ENCODE data around the gene ANKH. TPM values are rescaled to one million over a fixed set of nuclear protein-coding genes. Genes with fewer than 3 reads are reported as not detected.

The ANKH gene
- total and polyA plus RNA-seq, 2 of the 13 experiments (the other 11 are each of a cell fraction or from before 2014, with no cell fraction given) = 25.0 to 36.0 TPM

DNA sequence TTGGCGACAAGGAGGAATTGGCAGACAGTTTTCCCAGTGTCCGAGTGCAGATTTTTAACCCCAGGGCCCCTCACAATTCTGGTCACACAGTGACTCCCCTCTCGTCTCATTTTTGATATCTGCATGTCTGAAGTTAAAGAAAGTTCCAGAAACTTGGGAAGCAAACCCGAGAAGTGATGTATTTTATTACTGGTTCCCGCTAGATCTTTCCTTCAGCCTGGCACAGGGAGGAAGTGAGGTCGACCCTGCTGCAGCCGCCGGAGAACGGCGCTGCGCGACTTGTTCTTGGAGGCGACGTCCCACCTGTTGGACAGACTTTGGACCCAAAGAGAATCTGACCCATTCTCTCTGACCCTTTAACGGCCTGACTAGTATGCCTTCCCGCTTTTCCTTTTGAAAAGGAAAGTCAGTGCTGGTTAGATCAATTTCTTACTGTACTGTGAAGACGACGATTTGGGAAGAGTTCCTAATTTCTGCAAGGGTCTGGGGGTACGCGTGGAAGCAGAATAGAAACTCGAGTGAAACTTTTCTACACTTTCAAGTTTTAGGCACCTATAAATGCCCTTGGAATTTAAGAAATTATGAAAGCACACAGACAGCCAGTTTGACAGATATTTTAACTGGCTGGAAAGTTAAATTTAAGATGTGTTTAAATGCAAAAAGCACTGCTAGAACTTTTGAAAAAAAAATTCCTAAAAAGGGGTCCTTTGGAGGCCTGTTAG lies 206.3 kb downstream of the ANKH start (continued):
- TF ChIP-seq JARID2 (CRISPR knock-in tag; IDR thresholded peaks at IDR 0.05; ENCODE audit: insufficient replicate concordance) (no peak), ZNF567 (CRISPR knock-in tag; IDR thresholded peaks at IDR 0.05; ENCODE audit: borderline replicate concordance) (0 out of 2 replicates have a peak, but pooled peaks have one; percentile 73), ZFP90 (CRISPR knock-in tag; IDR thresholded peaks at IDR 0.05; ENCODE audit: borderline replicate concordance) (no peak), HNF4A (CRISPR knock-in tag; IDR thresholded peaks at IDR 0.05) (peak; percentile 94), RCOR2 (CRISPR knock-in tag; IDR thresholded peaks at IDR 0.05) (no peak), WIZ (CRISPR knock-in tag; IDR thresholded peaks at IDR 0.05) (no peak), RNF2 (conservative IDR thresholded peaks at IDR 0.05; ENCODE audit: low read depth) (no peak), RAD21 (CRISPR knock-in tag; IDR thresholded peaks at IDR 0.05) (no peak), ZNF17 (CRISPR knock-in tag; IDR thresholded peaks at IDR 0.05) (no peak), TSC22D2 (CRISPR knock-in tag; IDR thresholded peaks at IDR 0.05; ENCODE audit: borderline replicate concordance) (no peak), GMEB2 (CRISPR knock-in tag; IDR thresholded peaks at IDR 0.05; ENCODE audit: low read depth) (no peak), POGK (CRISPR knock-in tag; conservative IDR thresholded peaks at IDR 0.05) (no peak), ZNF264 (CRISPR knock-in tag; IDR thresholded peaks at IDR 0.05) (0 out of 2 replicates have a peak, but pooled peaks have one; percentile 22), U2AF2 (IDR thresholded peaks at IDR 0.05; ENCODE audit: low read depth, low read length) (no peak), EEA1 (CRISPR knock-in tag; IDR thresholded peaks at IDR 0.05; ENCODE audit: borderline replicate concordance) (no peak), STAG1 (CRISPR knock-in tag; IDR thresholded peaks at IDR 0.05) (no peak), BRF2 (CRISPR knock-in tag; IDR thresholded peaks at IDR 0.05) (no peak), CCAR2 (optimal IDR thresholded peaks at IDR 0.05; ENCODE audit: low read depth, low read length) (no peak), SOX13 (IDR thresholded peaks at IDR 0.05) (no peak), SOX13 (CRISPR knock-in tag; conservative IDR thresholded peaks at IDR 0.05 in 1 of 2, IDR thresholded peaks at IDR 0.05 in 1 of 2) (0 out of 4 replicates have a peak, but pooled peaks of 1 of the 2 experiments have one; percentile 23), PHF20 (CRISPR knock-in tag; IDR thresholded peaks at IDR 0.05) (no peak), JDP2 (CRISPR knock-in tag; IDR thresholded peaks at IDR 0.05; ENCODE audit: borderline replicate concordance) (no peak), AGO1 (IDR thresholded peaks at IDR 0.05; ENCODE audit: low read depth, low read length, poor library complexity, severe bottlenecking) (no peak), ATF7 (IDR thresholded peaks at IDR 0.05) (no peak), ATF7 (CRISPR knock-in tag; IDR thresholded peaks at IDR 0.05) (no peak)
- TF ChIP-seq, protein P1, sequence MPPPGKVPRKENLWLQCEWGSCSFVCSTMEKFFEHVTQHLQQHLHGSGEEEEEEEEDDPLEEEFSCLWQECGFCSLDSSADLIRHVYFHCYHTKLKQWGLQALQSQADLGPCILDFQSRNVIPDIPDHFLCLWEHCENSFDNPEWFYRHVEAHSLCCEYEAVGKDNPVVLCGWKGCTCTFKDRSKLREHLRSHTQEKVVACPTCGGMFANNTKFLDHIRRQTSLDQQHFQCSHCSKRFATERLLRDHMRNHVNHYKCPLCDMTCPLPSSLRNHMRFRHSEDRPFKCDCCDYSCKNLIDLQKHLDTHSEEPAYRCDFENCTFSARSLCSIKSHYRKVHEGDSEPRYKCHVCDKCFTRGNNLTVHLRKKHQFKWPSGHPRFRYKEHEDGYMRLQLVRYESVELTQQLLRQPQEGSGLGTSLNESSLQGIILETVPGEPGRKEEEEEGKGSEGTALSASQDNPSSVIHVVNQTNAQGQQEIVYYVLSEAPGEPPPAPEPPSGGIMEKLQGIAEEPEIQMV (CRISPR knock-in tag; IDR thresholded peaks at IDR 0.05; ENCODE audit: low read depth) = no peak
